Bronchial smooth muscle cell (primary cell): Measurements from ENCODE around the gene MMP2. TPM values are rescaled to one million over a fixed set of nuclear protein-coding genes. Genes with fewer than 3 reads are reported as not detected.

ENCODE experiments used
- total RNA-seq: library from RNA; depleted of rRNA; stranded (reverse); fragments of >200 nt; gene quantifications from 2 replicates; pipeline ENCODE4 v1.2.1, GENCODE V29; 2014

MMP2 gene
- 1,068 and 2,465 TPM in 2 replicates for total RNA-seq

DNA sequence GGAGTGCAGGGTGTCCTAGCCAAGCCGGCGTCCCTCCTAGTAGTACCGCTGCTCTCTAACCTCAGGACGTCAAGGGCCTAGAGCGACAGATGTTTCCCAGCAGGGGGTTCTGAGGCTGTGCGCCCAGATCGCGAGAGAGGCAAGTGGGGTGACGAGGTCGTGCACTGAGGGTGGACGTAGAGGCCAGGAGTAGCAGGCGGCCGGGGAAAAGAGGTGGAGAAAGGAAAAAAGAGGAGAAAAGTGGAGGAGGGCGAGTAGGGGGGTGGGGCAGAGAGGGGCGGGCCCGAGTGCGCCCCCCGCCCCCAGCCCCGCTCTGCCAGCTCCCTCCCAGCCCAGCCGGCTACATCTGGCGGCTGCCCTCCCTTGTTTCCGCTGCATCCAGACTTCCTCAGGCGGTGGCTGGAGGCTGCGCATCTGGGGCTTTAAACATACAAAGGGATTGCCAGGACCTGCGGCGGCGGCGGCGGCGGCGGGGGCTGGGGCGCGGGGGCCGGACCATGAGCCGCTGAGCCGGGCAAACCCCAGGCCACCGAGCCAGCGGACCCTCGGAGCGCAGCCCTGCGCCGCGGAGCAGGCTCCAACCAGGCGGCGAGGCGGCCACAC is at the start of gene MMP2:
TSS of gene MMP2 (plus strand) at position 372 of the 603 bp plus-strand sequence. CDS start 282 bp downstream, outside the sequence.

GRCh38 chr16:55508941-55509931 is 30.2 kb downstream of the MMP2 start, which contains the start of gene LPCAT2:
TSS of gene LPCAT2 (plus strand) at chr16:55509072. CDS start at chr16:55509182, 110 bp downstream.

Other genes with a start within 250 kb of the MMP2 start
- not detected in 2 replicates for gene IRX6, start 155.0 kb upstream of the MMP2 start, total RNA-seq
- gene LPCAT2, start 29.9 kb downstream of the MMP2 start, total RNA-seq, result 15.8 and 26.6 TPM in 2 replicates
- gene CAPNS2, start 87.5 kb downstream of the MMP2 start, total RNA-seq, result 1.0 and 1.7 TPM in 2 replicates
- not detected in 2 replicates for gene SLC6A2, start 176.8 kb downstream of the MMP2 start, total RNA-seq